HCT116 (cell line): ENCODE data around the gene NGFR. TPM values are rescaled to one million over a fixed set of nuclear protein-coding genes. Genes with fewer than 3 reads are reported as not detected.

ENCODE experiments used
- ATAC-seq: fragments of 200-7000 bp; cut with Tn5 transposase; 2 replicates; pipeline ENCODE4 v1.9.1; 2020; ENCODE audit warnings: mild to moderate bottlenecking, moderate library complexity
- BruUV-seq: library from RNA; stranded (reverse); fragments of 400-500 nt; replicated peaks from 2 replicates; lab custom pipeline; 2021; lab: Mats Ljungman, UMichigan
- CTCF ChIA-PET: fragments of 300-600 bp; sonication (Branson Sonifier 250); formaldehyde crosslinking; loops from one replicate; lab custom pipeline; 2021; ENCODE audit warnings: antibody characterized with exemption; lab: Charles Lee
- POLR2A ChIA-PET: fragments of 300-600, 350-600 bp; sonication (Branson Sonifier 250); formaldehyde crosslinking; loops from one replicate; lab custom pipeline; 2021; ENCODE audit warnings: antibody characterized with exemption; lab: Charles Lee
- RAD21 ChIA-PET, 2 experiments: fragments of 300-600 bp; sonication (Branson Sonifier 250); formaldehyde crosslinking; loops; one replicate each; lab custom pipeline; 2023; ENCODE audit warnings: low total read pairs in 2 of 2; ENCODE audit not compliant: uncharacterized antibody in 2 of 2, unreplicated experiment in 2 of 2, low non-redundant PET in 1 of 2; lab: Charles Lee
- DNase-seq: peaks from one replicate; pipeline ENCODE4 v3.0.0-alpha.2; 2010; ENCODE audit warnings: low read depth, low spot score
- H2AFZ ChIP-seq: fragments of 200-600 bp; shearing (Covaris generic), sonication (generic); 2 replicates; pipeline ENCODE4 v1.6.1; 2017; ENCODE audit warnings: low read depth, mixed run types, mixed read lengths, antibody characterized with exemption, low read length; ENCODE audit not compliant: poor library complexity, severe bottlenecking
- H3K27ac ChIP-seq: 2 replicates; pipeline ENCODE4 v1.5.1; 2012; ENCODE audit warnings: low read depth, low read length
- H3K27me3 ChIP-seq: fragments of 200-600 bp; sonication (generic); 2 replicates; pipeline ENCODE4 v1.6.1; 2016; ENCODE audit warnings: mixed run types, low read length, mixed read lengths; ENCODE audit not compliant: insufficient read depth
- H3K36me3 ChIP-seq, 2 experiments: fragments of 200-500 bp in 1 of 2; fragments of 200-600 bp in 1 of 2; sonication (Bioruptor generic) in 1 of 2; sonication (generic) in 1 of 2; 2 replicates each; pipeline versions ENCODE4 v1.5.1 to v1.6.1; 2014 to 2016; ENCODE audit warnings: low read length in 2 of 2, inconsistent platforms in 1 of 2, mixed read lengths in 1 of 2, mixed run types in 1 of 2; ENCODE audit not compliant: insufficient read depth in 2 of 2, control insufficient read depth in 1 of 2
- H3K4me1 ChIP-seq, 2 experiments: fragments of 200-600 bp in 1 of 2; sonication (generic) in 1 of 2; 2 replicates each; pipeline versions ENCODE4 v1.5.1 to v1.6.1; 2012 to 2017; ENCODE audit warnings: low read length in 2 of 2, inconsistent platforms in 1 of 2, mild to moderate bottlenecking in 1 of 2, mixed read lengths in 1 of 2, mixed run types in 1 of 2, moderate library complexity in 1 of 2; ENCODE audit not compliant: insufficient read depth in 2 of 2, control insufficient read depth in 1 of 2
- H3K4me2 ChIP-seq: fragments of 200-600 bp; sonication (generic); 2 replicates; pipeline ENCODE4 v1.6.1; 2017; ENCODE audit warnings: mixed run types, low read length, mixed read lengths
- H3K4me3 ChIP-seq, 2 experiments: fragments of 200-600 bp in 1 of 2; sonication (generic) in 1 of 2; replicated peaks in 1 of 2; 2 replicates each; pipeline ENCODE4 v1.5.1; 2011 to 2016; ENCODE audit warnings: low read length in 2 of 2, control low read depth in 1 of 2, low read depth in 1 of 2, mild to moderate bottlenecking in 1 of 2, mixed read lengths in 1 of 2, mixed run types in 1 of 2
- H3K79me2 ChIP-seq: fragments of 200-600 bp; sonication (generic); 2 replicates; pipeline ENCODE4 v1.6.1; 2017; ENCODE audit warnings: mild to moderate bottlenecking, mixed run types, low read length, moderate library complexity, mixed read lengths; ENCODE audit not compliant: insufficient read depth
- H3K9ac ChIP-seq: fragments of 200-600 bp; sonication (generic); 2 replicates; pipeline ENCODE4 v1.6.1; 2016; ENCODE audit warnings: low read length, mixed read lengths
- H3K9me2 ChIP-seq: fragments of 200-600 bp; sonication (generic), shearing (Covaris generic); 2 replicates; pipeline ENCODE4 v1.6.1; 2017; ENCODE audit warnings: mixed run types, mild to moderate bottlenecking, moderate library complexity; ENCODE audit not compliant: insufficient read depth
- H3K9me3 ChIP-seq, 2 experiments: fragments of 200-500 bp in 1 of 2; fragments of 200-600 bp in 1 of 2; sonication (Bioruptor generic) in 1 of 2; sonication (generic) in 1 of 2; 2 replicates each; pipeline ENCODE4 v1.6.1; 2014 to 2017; ENCODE audit warnings: low read length in 2 of 2, mixed read lengths in 2 of 2, inconsistent platforms in 1 of 2, low read depth in 1 of 2, mild to moderate bottlenecking in 1 of 2, mixed run types in 1 of 2, moderate library complexity in 1 of 2; ENCODE audit not compliant: control insufficient read depth in 1 of 2, insufficient read depth in 1 of 2
- H4K20me1 ChIP-seq: fragments of 200-600 bp; sonication (generic), shearing (Covaris generic); 2 replicates; pipeline ENCODE4 v1.6.1; 2017; ENCODE audit warnings: mixed run types, mild to moderate bottlenecking, moderate library complexity; ENCODE audit not compliant: insufficient read depth
- CBX3 ChIP-seq: IDR thresholded peaks from 2 replicates; pipeline ENCODE4 v1.6.1; 2012; ENCODE audit warnings: low read depth
- CEBPB ChIP-seq: IDR thresholded peaks from 2 replicates; pipeline ENCODE4 v1.6.1; 2012; ENCODE audit warnings: low read depth
- CTCF ChIP-seq, 3 experiments: fragments of 200-600 bp in 1 of 3; sonication (generic) in 1 of 3; IDR thresholded peaks in 2 of 3; conservative IDR thresholded peaks in 1 of 3; 2 replicates each; pipeline ENCODE4 v1.5.1; 2012 to 2017; ENCODE audit warnings: low read depth in 2 of 3, low read length in 2 of 3, antibody characterized with exemption in 1 of 3, borderline replicate concordance in 1 of 3, control low read depth in 1 of 3, mild to moderate bottlenecking in 1 of 3, mixed read lengths in 1 of 3, mixed run types in 1 of 3, moderate library complexity in 1 of 3; ENCODE audit not compliant: insufficient read depth in 1 of 3
- EGR1 ChIP-seq: IDR thresholded peaks from 2 replicates; pipeline ENCODE4 v1.6.1; 2012; ENCODE audit warnings: low read depth
- EZH2 ChIP-seq: fragments of 200-600 bp; sonication (generic); IDR thresholded peaks from 2 replicates; pipeline ENCODE4 v1.6.1; 2017; ENCODE audit warnings: antibody characterized with exemption, mixed run types
- EZH2phosphoT487 ChIP-seq: fragments of 200-600 bp; IDR thresholded peaks from 2 replicates; pipeline ENCODE4 v1.6.1; 2018; ENCODE audit warnings: antibody characterized with exemption, borderline replicate concordance
- FOSL1 ChIP-seq: IDR thresholded peaks from 2 replicates; pipeline ENCODE4 v1.6.1; 2012; ENCODE audit warnings: low read depth
- JUND ChIP-seq: IDR thresholded peaks from 2 replicates; pipeline ENCODE4 v1.6.1; 2012
- POLR2A ChIP-seq: IDR thresholded peaks from 2 replicates; pipeline ENCODE4 v1.7.0; 2011; ENCODE audit warnings: borderline replicate concordance; ENCODE audit not compliant: insufficient read depth, insufficient read length; ENCODE audit errors: extremely low read depth
- POLR2AphosphoS5 ChIP-seq: IDR thresholded peaks from 2 replicates; pipeline ENCODE4 v1.6.1; 2011; ENCODE audit warnings: mild to moderate bottlenecking, low read depth, low read length, moderate library complexity
- RAD21 ChIP-seq: IDR thresholded peaks from 2 replicates; pipeline ENCODE4 v1.6.1; 2012; ENCODE audit warnings: low read depth, mild to moderate bottlenecking
- SRF ChIP-seq: IDR thresholded peaks from 2 replicates; pipeline ENCODE4 v1.6.1; 2012; ENCODE audit warnings: low read depth
- TCF7L2 ChIP-seq: IDR thresholded peaks from 2 replicates; pipeline ENCODE4 v1.7.0; 2011; ENCODE audit warnings: borderline replicate concordance, inconsistent platforms; ENCODE audit not compliant: insufficient read depth, insufficient read length; ENCODE audit errors: extremely low read depth
- ZFX ChIP-seq: fragments of 450-650 bp; IDR thresholded peaks from 2 replicates; pipeline ENCODE4 v1.6.1; 2017
- ZNF274 ChIP-seq: fragments of 200-500 bp; sonication (Bioruptor generic); IDR thresholded peaks from 2 replicates; pipeline ENCODE4 v1.6.1; 2014; ENCODE audit warnings: mild to moderate bottlenecking, low read depth, low read length, inconsistent platforms
- intact Hi-C: fragments of 100-400 bp; cut with micrococcal nuclease; formaldehyde crosslinking; loops from 2 replicates; pipeline ENCODE4 v1.10.0; 2022
- total RNA-seq: library from RNA; stranded (reverse); gene quantifications from one replicate; pipeline ENCODE4 v1.2.1, GENCODE V29; 2021; ENCODE audit not compliant: unreplicated experiment
- TF ChIP-seq, protein P1 (sequence below): IDR thresholded peaks from 2 replicates; pipeline ENCODE4 v1.6.1; 2012
- TF ChIP-seq, protein P2 (sequence below): IDR thresholded peaks from 2 replicates; pipeline ENCODE4 v1.6.1; 2011; ENCODE audit warnings: mild to moderate bottlenecking, low read length, moderate library complexity; ENCODE audit not compliant: insufficient replicate concordance; ENCODE audit errors: extremely low read depth
- TF ChIP-seq, protein P3 (sequence below): IDR thresholded peaks from 2 replicates; pipeline ENCODE4 v1.6.1; 2012
- TF ChIP-seq, protein P4 (sequence below): IDR thresholded peaks from 2 replicates; pipeline ENCODE4 v1.6.1; 2012; ENCODE audit warnings: low read depth

Gene NGFR
- total RNA-seq, 1 experiment from 2014 or later, result 6.1 TPM

DNA sequence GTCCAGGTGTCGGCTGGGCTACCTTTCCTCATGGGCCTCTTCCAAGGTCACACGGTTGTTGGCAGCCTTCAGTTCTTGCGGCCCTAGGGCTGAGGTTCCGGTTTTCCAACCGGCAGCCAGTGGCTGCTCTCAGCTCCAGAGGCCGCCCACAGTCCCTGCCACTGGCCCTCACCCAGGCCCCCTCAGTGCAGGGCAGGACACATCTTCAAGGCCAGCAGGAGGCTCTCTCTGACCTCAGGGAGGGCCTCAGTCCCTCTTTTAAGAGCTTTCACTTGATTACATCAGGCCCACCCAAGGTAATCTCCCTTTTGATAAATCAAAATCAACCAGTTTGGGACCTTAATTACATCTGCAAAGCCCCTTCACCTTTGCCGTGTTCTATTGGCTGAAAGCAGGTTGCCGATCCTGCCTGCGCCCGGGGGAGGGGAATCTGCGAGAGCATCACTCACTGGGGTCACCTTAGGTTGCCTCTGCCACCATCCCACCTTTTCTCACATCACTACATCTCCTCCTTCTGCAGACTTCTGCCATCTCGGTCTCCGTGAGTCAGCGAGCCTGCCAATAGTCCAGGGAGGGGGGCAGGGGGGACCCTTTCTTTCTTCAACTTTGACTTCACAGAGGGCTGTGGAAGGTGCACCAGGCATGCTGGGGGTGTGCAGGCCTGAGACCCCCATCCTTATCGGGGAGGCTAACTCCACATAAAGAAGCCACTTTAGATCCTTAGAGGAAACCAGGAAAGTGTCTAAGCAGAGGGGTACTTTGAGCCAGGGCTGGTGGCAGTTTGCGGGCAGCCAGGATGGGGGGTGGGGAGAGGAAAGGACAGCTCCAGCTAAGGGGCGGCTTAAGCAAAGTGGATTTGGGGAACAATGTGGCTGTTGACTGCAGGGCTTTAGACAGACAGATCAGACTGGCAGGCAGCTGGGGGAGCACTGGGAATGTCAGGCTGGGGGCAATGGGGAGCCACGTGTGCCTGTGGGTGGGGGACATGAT, 51.7 kb downstream of the NGFR start:
- H3K4me3 ChIP-seq, result no peak overlapping the region
- no peaks in the 10 kb centered on the region for H3K27me3 ChIP-seq
- no peak overlapping the region for H3K9ac ChIP-seq
- H4K20me1 ChIP-seq, result no peaks in the 10 kb centered on the region
- intact Hi-C loops, result no loop called here
- ChIA-PET RAD21 (no interaction called here), POLR2A (no interaction called here), CTCF (interaction anchor here (0.9 to 2.2 kb wide), 3 partner anchors 9 to 139 kb away, joined by 3 to 8 read pairs (median 5); no protein-coding TSS in a partner anchor)
- H3K4me1 ChIP-seq, result no peaks in the 10 kb centered on the region
- H2AFZ ChIP-seq, result no peak overlapping the region
- no peak overlapping the region for H3K4me2 ChIP-seq
- no peak overlapping the region for H3K27ac ChIP-seq
- ATAC-seq (no peak), DNase-seq (no peak)
- no peaks in the 10 kb centered on the region for H3K9me2 ChIP-seq
- no TSS peak for BruUV-seq
- no peaks in the 10 kb centered on the region; a peak in 1 of 4 replicates for H3K9me3 ChIP-seq
- no peaks in the 10 kb centered on the region for H3K36me3 ChIP-seq
- no peaks in the 10 kb centered on the region for H3K79me2 ChIP-seq
- no peak for TF ChIP-seq CEBPB
- TF ChIP-seq TCF7L2, result no peak
- TF ChIP-seq ZFX, result no peak
- TF ChIP-seq FOSL1, result no peak
- TF ChIP-seq, protein P1, sequence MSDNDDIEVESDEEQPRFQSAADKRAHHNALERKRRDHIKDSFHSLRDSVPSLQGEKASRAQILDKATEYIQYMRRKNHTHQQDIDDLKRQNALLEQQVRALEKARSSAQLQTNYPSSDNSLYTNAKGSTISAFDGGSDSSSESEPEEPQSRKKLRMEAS, result no peak
- TF ChIP-seq, protein P2, sequence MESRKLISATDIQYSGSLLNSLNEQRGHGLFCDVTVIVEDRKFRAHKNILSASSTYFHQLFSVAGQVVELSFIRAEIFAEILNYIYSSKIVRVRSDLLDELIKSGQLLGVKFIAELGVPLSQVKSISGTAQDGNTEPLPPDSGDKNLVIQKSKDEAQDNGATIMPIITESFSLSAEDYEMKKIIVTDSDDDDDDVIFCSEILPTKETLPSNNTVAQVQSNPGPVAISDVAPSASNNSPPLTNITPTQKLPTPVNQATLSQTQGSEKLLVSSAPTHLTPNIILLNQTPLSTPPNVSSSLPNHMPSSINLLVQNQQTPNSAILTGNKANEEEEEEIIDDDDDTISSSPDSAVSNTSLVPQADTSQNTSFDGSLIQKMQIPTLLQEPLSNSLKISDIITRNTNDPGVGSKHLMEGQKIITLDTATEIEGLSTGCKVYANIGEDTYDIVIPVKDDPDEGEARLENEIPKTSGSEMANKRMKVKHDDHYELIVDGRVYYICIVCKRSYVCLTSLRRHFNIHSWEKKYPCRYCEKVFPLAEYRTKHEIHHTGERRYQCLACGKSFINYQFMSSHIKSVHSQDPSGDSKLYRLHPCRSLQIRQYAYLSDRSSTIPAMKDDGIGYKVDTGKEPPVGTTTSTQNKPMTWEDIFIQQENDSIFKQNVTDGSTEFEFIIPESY, result no peak
- TF ChIP-seq POLR2AphosphoS5, result no peak
- TF ChIP-seq EGR1, result no peak
- TF ChIP-seq, protein P3, sequence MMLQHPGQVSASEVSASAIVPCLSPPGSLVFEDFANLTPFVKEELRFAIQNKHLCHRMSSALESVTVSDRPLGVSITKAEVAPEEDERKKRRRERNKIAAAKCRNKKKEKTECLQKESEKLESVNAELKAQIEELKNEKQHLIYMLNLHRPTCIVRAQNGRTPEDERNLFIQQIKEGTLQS, result no peak
- TF ChIP-seq SRF, result no peak
- TF ChIP-seq, protein P4, sequence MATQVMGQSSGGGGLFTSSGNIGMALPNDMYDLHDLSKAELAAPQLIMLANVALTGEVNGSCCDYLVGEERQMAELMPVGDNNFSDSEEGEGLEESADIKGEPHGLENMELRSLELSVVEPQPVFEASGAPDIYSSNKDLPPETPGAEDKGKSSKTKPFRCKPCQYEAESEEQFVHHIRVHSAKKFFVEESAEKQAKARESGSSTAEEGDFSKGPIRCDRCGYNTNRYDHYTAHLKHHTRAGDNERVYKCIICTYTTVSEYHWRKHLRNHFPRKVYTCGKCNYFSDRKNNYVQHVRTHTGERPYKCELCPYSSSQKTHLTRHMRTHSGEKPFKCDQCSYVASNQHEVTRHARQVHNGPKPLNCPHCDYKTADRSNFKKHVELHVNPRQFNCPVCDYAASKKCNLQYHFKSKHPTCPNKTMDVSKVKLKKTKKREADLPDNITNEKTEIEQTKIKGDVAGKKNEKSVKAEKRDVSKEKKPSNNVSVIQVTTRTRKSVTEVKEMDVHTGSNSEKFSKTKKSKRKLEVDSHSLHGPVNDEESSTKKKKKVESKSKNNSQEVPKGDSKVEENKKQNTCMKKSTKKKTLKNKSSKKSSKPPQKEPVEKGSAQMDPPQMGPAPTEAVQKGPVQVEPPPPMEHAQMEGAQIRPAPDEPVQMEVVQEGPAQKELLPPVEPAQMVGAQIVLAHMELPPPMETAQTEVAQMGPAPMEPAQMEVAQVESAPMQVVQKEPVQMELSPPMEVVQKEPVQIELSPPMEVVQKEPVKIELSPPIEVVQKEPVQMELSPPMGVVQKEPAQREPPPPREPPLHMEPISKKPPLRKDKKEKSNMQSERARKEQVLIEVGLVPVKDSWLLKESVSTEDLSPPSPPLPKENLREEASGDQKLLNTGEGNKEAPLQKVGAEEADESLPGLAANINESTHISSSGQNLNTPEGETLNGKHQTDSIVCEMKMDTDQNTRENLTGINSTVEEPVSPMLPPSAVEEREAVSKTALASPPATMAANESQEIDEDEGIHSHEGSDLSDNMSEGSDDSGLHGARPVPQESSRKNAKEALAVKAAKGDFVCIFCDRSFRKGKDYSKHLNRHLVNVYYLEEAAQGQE, result no peak
- no peak for TF ChIP-seq EZH2phosphoT487
- TF ChIP-seq CBX3, result no peak
- no peak for TF ChIP-seq ZNF274
- TF ChIP-seq CTCF (IDR thresholded peaks at IDR 0.05 in 2 of 3, conservative IDR thresholded peaks at IDR 0.05 in 1 of 3; ENCODE audit: borderline replicate concordance in 1 of 3, insufficient read depth in 1 of 3, low read depth in 2 of 3, low read length in 2 of 3), result no peak
- no peak for TF ChIP-seq JUND
- no peak for TF ChIP-seq RAD21
- no peak for TF ChIP-seq POLR2A
- no peak for TF ChIP-seq EZH2
